WTC11 (cell line): ENCODE data around the gene CRYZL1. TPM values are rescaled to one million over a fixed set of nuclear protein-coding genes. Genes with fewer than 3 reads are reported as not detected.

Source experiments
- ATAC-seq: fragments of 200-7000 bp; cut with Tn5 transposase; 2 replicates; pipeline ENCODE4 v1.10.0; 2021; ENCODE audit warnings: mild to moderate bottlenecking, moderate library complexity
- CTCF ChIA-PET: fragments of 300-600 bp; sonication (Branson Sonifier 250); formaldehyde crosslinking; loops from one replicate; lab custom pipeline; 2021; ENCODE audit warnings: antibody characterized with exemption; lab: Charles Lee
- POLR2A ChIA-PET: fragments of 350-600 bp; sonication (Branson Sonifier 250); formaldehyde crosslinking; loops from one replicate; lab custom pipeline; 2021; ENCODE audit warnings: antibody characterized with exemption; lab: Charles Lee
- DNase-seq: peaks from one replicate; pipeline ENCODE4 v3.0.0; 2021; ENCODE audit warnings: low spot score
- H3K27ac Mint-ChIP-seq: 2 replicates; pipeline ENCODE4 v1.8.0; 2021; ENCODE audit warnings: mixed read lengths
- H3K27me3 Mint-ChIP-seq: 2 replicates; pipeline ENCODE4 v1.8.0; 2021; ENCODE audit warnings: low read depth, mild to moderate bottlenecking, moderate library complexity, mixed read lengths
- H3K36me3 Mint-ChIP-seq: 2 replicates; pipeline ENCODE4 v1.8.0; 2021; ENCODE audit warnings: mixed read lengths
- H3K4me1 Mint-ChIP-seq: 2 replicates; pipeline ENCODE4 v1.8.0; 2022; ENCODE audit warnings: mixed read lengths
- H3K4me3 Mint-ChIP-seq: 2 replicates; pipeline ENCODE4 v1.8.0; 2021; ENCODE audit warnings: mild to moderate bottlenecking, moderate library complexity, mixed read lengths
- H3K9me3 Mint-ChIP-seq: 2 replicates; pipeline ENCODE4 v1.8.0; 2021; ENCODE audit warnings: mixed read lengths
- ATF3 ChIP-seq: sonication (generic); formaldehyde crosslinking; conservative IDR thresholded peaks from 2 replicates; pipeline ENCODE4 v1.8.1; 2022; ENCODE audit warnings: mild to moderate bottlenecking, missing genetic modification reagents
- CBFB ChIP-seq: sonication (generic); formaldehyde crosslinking; IDR thresholded peaks from 2 replicates; pipeline ENCODE4 v1.8.1; 2022; ENCODE audit warnings: mild to moderate bottlenecking, low read depth, missing genetic modification reagents
- CDX4 ChIP-seq: fragments of 250-450 bp; sonication (Bioruptor Pico); IDR thresholded peaks from 2 replicates; pipeline ENCODE4 v1.9.0; 2021; ENCODE audit warnings: moderate library complexity, mild to moderate bottlenecking, inconsistent platforms, borderline replicate concordance
- CREM ChIP-seq: sonication (generic); formaldehyde crosslinking; IDR thresholded peaks from 2 replicates; pipeline ENCODE4 v1.8.1; 2022; ENCODE audit warnings: mild to moderate bottlenecking, missing genetic modification reagents, moderate library complexity
- FOXJ3 ChIP-seq: sonication (generic); formaldehyde crosslinking; IDR thresholded peaks from 2 replicates; pipeline ENCODE4 v1.9.0; 2021; ENCODE audit warnings: missing genetic modification reagents, mild to moderate bottlenecking, borderline replicate concordance
- GRHL2 ChIP-seq: fragments of 250-450 bp; sonication (Bioruptor Pico); IDR thresholded peaks from 2 replicates; pipeline ENCODE4 v1.8.0; 2022; ENCODE audit warnings: mild to moderate bottlenecking, moderate library complexity; ENCODE audit not compliant: insufficient replicate concordance, severe bottlenecking
- MAX ChIP-seq: sonication (generic); formaldehyde crosslinking; IDR thresholded peaks from 2 replicates; pipeline ENCODE4 v1.8.0; 2022; ENCODE audit warnings: mild to moderate bottlenecking, missing genetic modification reagents
- NFATC4 ChIP-seq: fragments of 250-450 bp; sonication (Bioruptor Pico); IDR thresholded peaks from 2 replicates; pipeline ENCODE4 v1.9.0; 2021; ENCODE audit warnings: mild to moderate bottlenecking
- SMAD3 ChIP-seq: sonication (generic); formaldehyde crosslinking; IDR thresholded peaks from 2 replicates; pipeline ENCODE4 v1.8.0; 2022; ENCODE audit warnings: missing genetic modification reagents, mild to moderate bottlenecking, borderline replicate concordance
- STAT6 ChIP-seq: sonication (generic); formaldehyde crosslinking; conservative IDR thresholded peaks from 2 replicates; pipeline ENCODE4 v1.8.1; 2023; ENCODE audit warnings: mild to moderate bottlenecking, low read depth, missing genetic modification reagents, moderate library complexity
- TEAD1 ChIP-seq: sonication (generic); formaldehyde crosslinking; IDR thresholded peaks from 2 replicates; pipeline ENCODE4 v1.8.0; 2022; ENCODE audit warnings: mild to moderate bottlenecking, missing genetic modification reagents
- ZBTB43 ChIP-seq: sonication (generic); formaldehyde crosslinking; IDR thresholded peaks from 2 replicates; pipeline ENCODE4 v1.8.1; 2023; ENCODE audit warnings: mild to moderate bottlenecking, missing genetic modification reagents
- ZMAT4 ChIP-seq: fragments of 250-450 bp; sonication (Bioruptor Pico); IDR thresholded peaks from 2 replicates; pipeline ENCODE4 v1.9.0; 2021; ENCODE audit warnings: mild to moderate bottlenecking
- ZNF138 ChIP-seq: sonication (generic); formaldehyde crosslinking; conservative IDR thresholded peaks from 2 replicates; pipeline ENCODE4 v1.8.1; 2022; ENCODE audit warnings: mild to moderate bottlenecking, moderate library complexity, missing genetic modification reagents
- ZNF317 ChIP-seq: sonication (generic); formaldehyde crosslinking; IDR thresholded peaks from 2 replicates; pipeline ENCODE4 v1.8.1; 2023; ENCODE audit warnings: low read depth, mild to moderate bottlenecking, moderate library complexity, missing genetic modification reagents, borderline replicate concordance
- ZNF396 ChIP-seq: fragments of 250-450 bp; sonication (Bioruptor Pico); IDR thresholded peaks from 2 replicates; pipeline ENCODE4 v1.8.0; 2021; ENCODE audit warnings: mild to moderate bottlenecking, moderate library complexity, borderline replicate concordance
- ZNF416 ChIP-seq: fragments of 250-450 bp; sonication (Bioruptor Pico); IDR thresholded peaks from 2 replicates; pipeline ENCODE4 v1.9.0; 2021; ENCODE audit warnings: mild to moderate bottlenecking, inconsistent platforms
- ZNF532 ChIP-seq: fragments of 250-450 bp; sonication (Bioruptor Pico); IDR thresholded peaks from 2 replicates; pipeline ENCODE4 v1.9.0; 2021; ENCODE audit warnings: mild to moderate bottlenecking, borderline replicate concordance
- total RNA-seq: library from RNA; stranded (reverse); gene quantifications from 3 replicates; pipeline ENCODE4 v1.2.3, GENCODE V29; 2021

Gene CRYZL1
- total RNA-seq, 1 experiment from 2014 or later, result 21.9 TPM

- TF ChIP-seq FOXJ3 (CRISPR knock-in tag) (no peak), ATF3 (CRISPR knock-in tag) (no peak), ZNF416 (CRISPR knock-in tag) (no peak), ZMAT4 (CRISPR knock-in tag) (no peak)
Observed at GRCh38 chr21:33684068-33684467, 42.5 kb upstream of the CRYZL1 start (continued).

GRCh38 chr21:33682992-33683627 is 41.6 kb upstream of the CRYZL1 start:
- TF ChIP-seq ZNF532 (no peak), TEAD1 (CRISPR knock-in tag) (no peak), ZNF317 (CRISPR knock-in tag) (no peak), CBFB (CRISPR knock-in tag) (no peak), MAX (CRISPR knock-in tag) (no peak), CREM (no peak)
- H3K9me3 Mint-ChIP-seq, result peaks cover 5% of the 10 kb centered on the region; the same call in 1 of the 2 replicates
- H3K36me3 Mint-ChIP-seq, result peaks cover 3% of the 10 kb centered on the region
- H3K27ac Mint-ChIP-seq, result peak overlapping the region; percentile 95
- ATAC-seq (no peak), DNase-seq (no peak)
- POLR2A ChIA-PET, result interaction anchor here (0.7 kb wide), 1 partner anchor 10 kb away, joined by 3 read pairs; no protein-coding TSS in a partner anchor
- H3K27me3 Mint-ChIP-seq, result no peaks in the 10 kb centered on the region
- peaks cover 74% of the 10 kb centered on the region for H3K4me1 Mint-ChIP-seq
- peak overlapping the region; percentile 58 for H3K4me3 Mint-ChIP-seq
- CTCF ChIA-PET, result no interaction called here

GRCh38 chr21:33680870-33681269 is 39.3 kb upstream of the CRYZL1 start:
- no peak for DNase-seq
- peaks cover 3% of the 10 kb centered on the region for H3K36me3 Mint-ChIP-seq
- ATAC-seq, result no peak
- peak overlapping the region; percentile 96 for H3K27ac Mint-ChIP-seq
- TF ChIP-seq SMAD3 (no peak), CREM (no peak), FOXJ3 (CRISPR knock-in tag) (no peak), CDX4 (CRISPR knock-in tag) (no peak), NFATC4 (CRISPR knock-in tag) (no peak), ZNF396 (no peak), ZNF138 (CRISPR knock-in tag) (no peak), STAT6 (CRISPR knock-in tag) (no peak), ZBTB43 (no peak), TEAD1 (CRISPR knock-in tag) (no peak), GRHL2 (CRISPR knock-in tag) (no peak)
- TF ChIP-seq, all 79 proteins: peak for 0
- ChIA-PET POLR2A (no interaction called here), CTCF (interaction anchor here (1.1 kb wide), 1 partner anchor 75 kb away, joined by 4 read pairs; no protein-coding TSS in a partner anchor)
- H3K4me3 Mint-ChIP-seq, result no peak overlapping the region
- peaks cover 61% of the 10 kb centered on the region for H3K4me1 Mint-ChIP-seq
- peaks cover 5% of the 10 kb centered on the region; the same call in 1 of the 2 replicates for H3K9me3 Mint-ChIP-seq
- H3K27me3 Mint-ChIP-seq, result no peaks in the 10 kb centered on the region
